SK-N-SH (cell line): Measurements from ENCODE around the gene SF3A2. TPM values are rescaled to one million over a fixed set of nuclear protein-coding genes. Genes with fewer than 3 reads are reported as not detected.

Experiments
- CTCF ChIA-PET: fragments of 300-600, 350-600 bp; formaldehyde crosslinking; extraction: SDS; loops from one replicate; lab custom pipeline; 2021; lab: Yijun Ruan, JAX
- POLR2A ChIA-PET: fragments of 350-600 bp; sonication (Branson Sonifier 250); formaldehyde crosslinking; extraction: SDS; loops from one replicate; lab custom pipeline; 2020; ENCODE audit warnings: antibody characterized with exemption, inconsistent platforms; lab: Yijun Ruan, JAX
- DNase-seq: peaks from one replicate; pipeline ENCODE4 v3.0.0; 2012
- H2AFZ ChIP-seq: fragments of 200-600 bp; sonication (generic); 2 replicates; pipeline ENCODE4 v1.8.1; 2016; ENCODE audit warnings: antibody characterized with exemption, mild to moderate bottlenecking, low read depth
- H3F3A ChIP-seq: fragments of 200-600 bp; sonication (generic); replicated peaks from 2 replicates; pipeline ENCODE3; 2016; ENCODE audit warnings: antibody characterized with exemption, mild to moderate bottlenecking; ENCODE audit not compliant: insufficient read depth
- H3K27ac ChIP-seq, 2 experiments: fragments of 200-500 bp in 1 of 2; fragments of 200-600 bp in 1 of 2; sonication (Bioruptor generic) in 1 of 2; sonication (generic), shearing (Covaris generic) in 1 of 2; 2 replicates each; pipeline versions ENCODE4 v1.5.1 to v1.6.1; 2014 to 2016; ENCODE audit warnings: low read depth in 2 of 2, inconsistent platforms in 1 of 2, low read length in 1 of 2, mild to moderate bottlenecking in 1 of 2, mixed read lengths in 1 of 2
- H3K27me3 ChIP-seq: fragments of 200-600 bp; sonication (generic), shearing (Covaris generic); 2 replicates; pipeline ENCODE4 v1.6.1; 2016; ENCODE audit warnings: mixed run types; ENCODE audit not compliant: insufficient read depth
- H3K36me3 ChIP-seq, 2 experiments: fragments of 200-500 bp in 1 of 2; fragments of 200-600 bp in 1 of 2; sonication (Bioruptor generic) in 1 of 2; sonication (generic) in 1 of 2; replicated peaks in 1 of 2; 2 replicates each; pipeline versions ENCODE3 to v1.5.1; 2014 to 2016; ENCODE audit warnings: low read length in 1 of 2, mild to moderate bottlenecking in 1 of 2; ENCODE audit not compliant: insufficient read depth in 2 of 2, control insufficient read depth in 1 of 2
- H3K4me1 ChIP-seq, 2 experiments: fragments of 200-500 bp in 1 of 2; fragments of 200-600 bp in 1 of 2; sonication (Bioruptor generic) in 1 of 2; sonication (generic), shearing (Covaris generic) in 1 of 2; 2 replicates each; pipeline versions ENCODE4 v1.5.1 to v1.6.1; 2014 to 2016; ENCODE audit warnings: low read depth in 1 of 2, low read length in 1 of 2, mixed run types in 1 of 2; ENCODE audit not compliant: insufficient read depth in 2 of 2, control insufficient read depth in 1 of 2
- H3K4me2 ChIP-seq: fragments of 200-600 bp; sonication (generic), shearing (Covaris generic); 2 replicates; pipeline ENCODE4 v1.6.1; 2017; ENCODE audit warnings: mixed run types
- H3K4me3 ChIP-seq, 2 experiments: fragments of 200-500 bp in 1 of 2; fragments of 200-600 bp in 1 of 2; sonication (Bioruptor generic) in 1 of 2; sonication (generic), shearing (Covaris generic) in 1 of 2; 2 replicates each; pipeline versions ENCODE4 v1.5.1 to v1.8.1; 2014 to 2016; ENCODE audit warnings: low read depth in 2 of 2, inconsistent platforms in 1 of 2, low read length in 1 of 2, mild to moderate bottlenecking in 1 of 2, mixed read lengths in 1 of 2, moderate library complexity in 1 of 2
- H3K79me2 ChIP-seq: fragments of 200-600 bp; sonication (generic); 2 replicates; pipeline ENCODE4 v1.8.1; 2017; ENCODE audit warnings: mild to moderate bottlenecking; ENCODE audit not compliant: insufficient read depth
- H3K9ac ChIP-seq: fragments of 200-600 bp; sonication (generic); 2 replicates; pipeline ENCODE4 v1.6.1; 2017; ENCODE audit warnings: mixed run types
- H3K9me2 ChIP-seq: fragments of 200-600 bp; sonication (generic); 2 replicates; pipeline ENCODE4 v1.6.1; 2017; ENCODE audit warnings: mixed run types
- H3K9me3 ChIP-seq: fragments of 200-600 bp; sonication (generic); 2 replicates; pipeline ENCODE4 v1.6.1; 2017; ENCODE audit warnings: mixed run types, mild to moderate bottlenecking, moderate library complexity
- H4K20me1 ChIP-seq: fragments of 200-600 bp; sonication (generic); 2 replicates; pipeline ENCODE4 v1.6.1; 2017; ENCODE audit warnings: mild to moderate bottlenecking, mixed run types; ENCODE audit not compliant: insufficient read depth
- CHD2 ChIP-seq: fragments of 150-350 bp; IDR thresholded peaks from 2 replicates; pipeline ENCODE4 v1.6.1; 2018; ENCODE audit warnings: low read length; ENCODE audit not compliant: partially characterized antibody
- CTCF ChIP-seq: fragments of 200-600 bp; sonication (generic); IDR thresholded peaks from 2 replicates; pipeline ENCODE4 v1.6.1; 2017; ENCODE audit warnings: antibody characterized with exemption, mild to moderate bottlenecking, moderate library complexity
- EP300 ChIP-seq, 2 experiments: IDR thresholded peaks; 2 replicates each; pipeline versions ENCODE4 v1.4.0 to v1.6.1; 2012; ENCODE audit warnings: borderline replicate concordance in 1 of 2, low read depth in 1 of 2, low read length in 1 of 2
- EZH2phosphoT487 ChIP-seq: fragments of 200-600 bp; sonication (generic); IDR thresholded peaks from 2 replicates; pipeline ENCODE4 v1.6.1; 2017; ENCODE audit warnings: low read depth, mixed run types, mild to moderate bottlenecking, antibody characterized with exemption, moderate library complexity, borderline replicate concordance
- FOSL2 ChIP-seq: IDR thresholded peaks from 2 replicates; pipeline ENCODE4 v1.4.0; 2012; ENCODE audit warnings: low read depth, mild to moderate bottlenecking, moderate library complexity, borderline replicate concordance
- FOXJ3 ChIP-seq: sonication (generic); formaldehyde crosslinking; IDR thresholded peaks from 2 replicates; pipeline ENCODE4 v1.5.1; 2020; ENCODE audit warnings: mild to moderate bottlenecking, missing genetic modification reagents
- IRF3 ChIP-seq: fragments of 150-350 bp; IDR thresholded peaks from 2 replicates; pipeline ENCODE4 v1.6.1; 2016; ENCODE audit warnings: mild to moderate bottlenecking, low read depth, low read length
- JUND ChIP-seq: IDR thresholded peaks from 2 replicates; pipeline ENCODE4 v1.4.0; 2012
- MXI1 ChIP-seq: IDR thresholded peaks from 2 replicates; pipeline ENCODE4 v1.6.1; 2012; ENCODE audit warnings: mild to moderate bottlenecking, low read depth, low read length, improper control_type of control experiment
- NFIC ChIP-seq: IDR thresholded peaks from 2 replicates; pipeline ENCODE4 v1.4.0; 2012; ENCODE audit warnings: borderline replicate concordance
- NRF1 ChIP-seq: IDR thresholded peaks from 2 replicates; pipeline ENCODE4 v1.6.1; 2012; ENCODE audit warnings: low read depth, mild to moderate bottlenecking, low read length
- REST ChIP-seq: IDR thresholded peaks from 2 replicates; pipeline ENCODE4 v1.6.1; 2012; ENCODE audit warnings: mild to moderate bottlenecking, low read depth, low read length, moderate library complexity
- RFX5 ChIP-seq: IDR thresholded peaks from 2 replicates; pipeline ENCODE4 v1.6.1; 2012; ENCODE audit warnings: mild to moderate bottlenecking, improper control_type of control experiment, low read length
- RXRA ChIP-seq: IDR thresholded peaks from 2 replicates; pipeline ENCODE4 v1.4.0; 2012; ENCODE audit warnings: low read depth, mild to moderate bottlenecking, borderline replicate concordance
- SIN3A ChIP-seq: IDR thresholded peaks from 2 replicates; pipeline ENCODE4 v1.6.1; 2012; ENCODE audit warnings: low read depth, mild to moderate bottlenecking, low read length, moderate library complexity, borderline replicate concordance
- WGBS: methylation state at CpG from one replicate; pipeline ENCODE4 v1.1.6; 2017; ENCODE audit warnings: low lambda C conversion rate; 5-methylcytosine and 5-hydroxymethylcytosine counted together
- polyA plus RNA-seq, 3 experiments: library from polyadenylated mRNA; depleted of rRNA; stranded (reverse); fragments of >200 nt; gene quantifications; 2 replicates each; pipeline ENCODE4 v1.2.3, GENCODE V29; 2012

Gene SF3A2
- polyA plus RNA-seq, 1 of the 3 experiments (the other 2 are of a cell fraction), result 55.8 TPM

GRCh38 chr19:2195361-2195760 is 41.3 kb upstream of the SF3A2 start:
- H3K36me3 ChIP-seq, result peaks cover 0 to 41% of the 10 kb centered on the region in 2 experiments
- DNase-seq, result no peak
- no peak overlapping the region for H3K27ac ChIP-seq
- no peak overlapping the region for H2AFZ ChIP-seq
- H3F3A ChIP-seq, result no peaks in the 10 kb centered on the region
- peaks cover 25% of the 10 kb centered on the region for H4K20me1 ChIP-seq
- CTCF ChIA-PET, result no interaction called here
- H3K4me1 ChIP-seq, result no peaks in the 10 kb centered on the region; a peak in 1 of 4 replicates
- no peak overlapping the region for H3K4me2 ChIP-seq
- H3K9ac ChIP-seq, result no peak overlapping the region
- H3K4me3 ChIP-seq, result no peak overlapping the region
- H3K27me3 ChIP-seq, result no peaks in the 10 kb centered on the region
- TF ChIP-seq EZH2phosphoT487 (no peak), NRF1 (no peak), EP300 (IDR thresholded peaks at IDR 0.05; ENCODE audit: borderline replicate concordance in 1 of 2, low read depth in 1 of 2, low read length in 1 of 2) (no peak), JUND (no peak), MXI1 (no peak), IRF3 (no peak), SIN3A (no peak), NFIC (no peak)
- peaks cover 30% of the 10 kb centered on the region for H3K79me2 ChIP-seq
- no peaks in the 10 kb centered on the region for H3K9me3 ChIP-seq
- WGBS, result 98% methylated on average over 6 of the region's 13 CpGs
- H3K9me2 ChIP-seq, result no peaks in the 10 kb centered on the region
- POLR2A ChIA-PET, result no interaction called here

GRCh38 chr19:2195914-2196313 is 40.7 kb upstream of the SF3A2 start:
- H3F3A ChIP-seq, result no peaks in the 10 kb centered on the region
- H3K4me2 ChIP-seq, result no peak overlapping the region
- no peak for DNase-seq
- peaks cover 25% of the 10 kb centered on the region for H3K79me2 ChIP-seq
- no peaks in the 10 kb centered on the region for H3K27me3 ChIP-seq
- ChIA-PET CTCF (interaction anchor here (0.8 kb wide), 1 partner anchor 40 kb away, joined by 3 read pairs; no protein-coding TSS in a partner anchor), POLR2A (no interaction called here)
- peaks cover 0 to 36% of the 10 kb centered on the region in 2 experiments for H3K36me3 ChIP-seq
- TF ChIP-seq REST (no peak), JUND (no peak), FOXJ3 (CRISPR knock-in tag) (no peak), CTCF (no peak), RXRA (no peak), CHD2 (no peak), EP300 (IDR thresholded peaks at IDR 0.05; ENCODE audit: borderline replicate concordance in 1 of 2, low read depth in 1 of 2, low read length in 1 of 2) (no peak), MXI1 (no peak), EZH2phosphoT487 (no peak), FOSL2 (no peak), IRF3 (no peak), NRF1 (no peak), RFX5 (no peak)
- H3K27ac ChIP-seq, result no peak overlapping the region
- H3K9me2 ChIP-seq, result no peaks in the 10 kb centered on the region
- peaks cover 25% of the 10 kb centered on the region for H4K20me1 ChIP-seq
- H2AFZ ChIP-seq, result no peak overlapping the region
- H3K4me1 ChIP-seq, result no peaks in the 10 kb centered on the region; a peak in 1 of 4 replicates
- WGBS, result no CpG with 5 or more reads among the region's 19 CpGs
- no peak overlapping the region for H3K9ac ChIP-seq
- H3K9me3 ChIP-seq, result no peaks in the 10 kb centered on the region
- H3K4me3 ChIP-seq, result no peak overlapping the region
